HG03469 (cell line): Measurements from ENCODE around the gene ALDH3A1.
"Not testable (repeated sequence)": the region's sequence is repeated elsewhere in the genome, so short reads cannot be mapped to it uniquely, and the experiment has no call there.

Experiments used
- ATAC-seq: cut with Tn5 transposase; IDR thresholded peaks from one replicate; pipeline ENCODE4 v1.9.1; 2021; ENCODE audit warnings: mild to moderate bottlenecking, moderate library complexity, moderate number of reproducible peaks; ENCODE audit not compliant: unreplicated experiment

ALDH3A1 gene

GRCh38 chr17:19747829-19748806 lies at the start of gene ALDH3A1:
Gene ALDH3A1, minus strand, starts transcription at chr17:19748298. Its CDS starts 3,169 bp downstream, at chr17:19745129.
- no peak for ATAC-seq

GRCh38 chr17:19796457-19796856 lies 48.4 kb upstream of the ALDH3A1 start:
- ATAC-seq: no peak

- ATAC-seq: no peak
Measured at GRCh38 chr17:19791918-19792550, 43.9 kb upstream of the ALDH3A1 start.

- ATAC-seq: no peak
Measured at GRCh38 chr17:19787733-19788357, 39.7 kb upstream of the ALDH3A1 start.

- no peak for ATAC-seq
Measured at GRCh38 chr17:19785854-19786253, 37.8 kb upstream of the ALDH3A1 start.

- no peak for ATAC-seq
Measured at GRCh38 chr17:19781488-19782458, 33.7 kb upstream of the ALDH3A1 start.

- no peak for ATAC-seq
Measured at GRCh38 chr17:19780846-19781245, 32.7 kb upstream of the ALDH3A1 start.

- no peak for ATAC-seq
Measured at GRCh38 chr17:19773534-19773933, 25.4 kb upstream of the ALDH3A1 start.

- no peak for ATAC-seq
Measured at GRCh38 chr17:19771971-19772630, 24.0 kb upstream of the ALDH3A1 start.

GRCh38 chr17:19770985-19771735 lies 23.1 kb upstream of the ALDH3A1 start:
- ATAC-seq: no peak

GRCh38 chr17:19769946-19770652 lies 22.0 kb upstream of the ALDH3A1 start:
- no peak for ATAC-seq

- no peak for ATAC-seq
Measured at GRCh38 chr17:19768046-19768782, 20.1 kb upstream of the ALDH3A1 start.

GRCh38 chr17:19766421-19767270 lies 18.5 kb upstream of the ALDH3A1 start:
- no peak for ATAC-seq

GRCh38 chr17:19766016-19766415 lies 17.9 kb upstream of the ALDH3A1 start:
- ATAC-seq: no peak

GRCh38 chr17:19763991-19764390 lies 15.9 kb upstream of the ALDH3A1 start:
- ATAC-seq: not testable (repeated sequence)

GRCh38 chr17:19763416-19763815 lies 15.3 kb upstream of the ALDH3A1 start:
- ATAC-seq: no peak

GRCh38 chr17:19762515-19762961 lies 14.4 kb upstream of the ALDH3A1 start:
- ATAC-seq: no peak
